Trophoblast cell (in vitro differentiated cells and primary cell): Measurements from ENCODE around the gene PLK4.
A peak's percentile ranks its signal among the peaks of the same experiment; 100 is the strongest.
"Not testable (repeated sequence)": the region's sequence is repeated elsewhere in the genome, so short reads cannot be mapped to it uniquely, and the experiment has no call there.

Source experiments
- DNase-seq, 2 donors: peaks; one replicate each; pipeline ENCODE4 v3.0.0-alpha.2; 2016
- H2AFZ ChIP-seq: 2 replicates; pipeline ENCODE4 v1.6.1; 2013; ENCODE audit warnings: low read length, moderate library complexity, mild to moderate bottlenecking; ENCODE audit not compliant: insufficient read depth, poor library complexity
- H2AK5ac ChIP-seq: 2 replicates; pipeline ENCODE4 v1.6.1; 2013; ENCODE audit warnings: mild to moderate bottlenecking, low read length
- H2BK120ac ChIP-seq: 2 replicates; pipeline ENCODE4 v1.6.1; 2013; ENCODE audit warnings: low read length, mild to moderate bottlenecking, moderate library complexity; ENCODE audit not compliant: insufficient read depth, poor library complexity
- H2BK12ac ChIP-seq: 2 replicates; pipeline ENCODE4 v1.6.1; 2013; ENCODE audit warnings: mild to moderate bottlenecking, low read length, moderate library complexity
- H2BK5ac ChIP-seq: 2 replicates; pipeline ENCODE4 v1.6.1; 2013; ENCODE audit warnings: low read length, low read depth, moderate library complexity, mild to moderate bottlenecking; ENCODE audit not compliant: poor library complexity
- H3K14ac ChIP-seq: 2 replicates; pipeline ENCODE4 v1.6.1; 2013; ENCODE audit warnings: mild to moderate bottlenecking, low read length
- H3K18ac ChIP-seq: 2 replicates; pipeline ENCODE4 v1.6.1; 2013; ENCODE audit warnings: mild to moderate bottlenecking, low read length
- H3K23ac ChIP-seq: 2 replicates; pipeline ENCODE4 v1.6.1; 2013; ENCODE audit warnings: low read length
- H3K27ac ChIP-seq: 2 replicates; pipeline ENCODE4 v1.5.1; 2013; ENCODE audit warnings: low read depth, mild to moderate bottlenecking, inconsistent platforms, low read length, moderate library complexity
- H3K27me3 ChIP-seq: 2 replicates; pipeline ENCODE4 v1.6.1; 2013; ENCODE audit warnings: inconsistent platforms, mild to moderate bottlenecking, low read length, moderate library complexity; ENCODE audit not compliant: insufficient read depth
- H3K36me3 ChIP-seq, 2 experiments: 1 replicate in 1 of 2; 2 replicates in 1 of 2; pipeline ENCODE4 v1.6.1; 2013; ENCODE audit warnings: low read length in 2 of 2, mild to moderate bottlenecking in 2 of 2, moderate library complexity in 1 of 2; ENCODE audit not compliant: insufficient read depth in 2 of 2, control insufficient read depth in 1 of 2
- H3K4ac ChIP-seq: 2 replicates; pipeline ENCODE4 v1.6.1; 2013; ENCODE audit warnings: low read depth, mild to moderate bottlenecking, low read length, moderate library complexity
- H3K4me1 ChIP-seq, 2 experiments: 1 replicate in 1 of 2; 2 replicates in 1 of 2; pipeline ENCODE4 v1.6.1; 2013; ENCODE audit warnings: low read length in 2 of 2, mild to moderate bottlenecking in 2 of 2, moderate library complexity in 1 of 2; ENCODE audit not compliant: insufficient read depth in 2 of 2, control insufficient read depth in 1 of 2
- H3K4me2 ChIP-seq: 2 replicates; pipeline ENCODE4 v1.6.1; 2013; ENCODE audit warnings: inconsistent platforms, mild to moderate bottlenecking, low read length, moderate library complexity
- H3K4me3 ChIP-seq: 2 replicates; pipeline ENCODE4 v1.5.1; 2013; ENCODE audit warnings: mild to moderate bottlenecking, low read depth, low read length, inconsistent platforms
- H3K79me1 ChIP-seq: one replicate; pipeline ENCODE4 v1.6.1; 2013; ENCODE audit warnings: low read length
- H3K79me2 ChIP-seq: 2 replicates; pipeline ENCODE4 v1.6.1; 2013; ENCODE audit warnings: low read length, mild to moderate bottlenecking; ENCODE audit not compliant: control insufficient read depth, insufficient read depth, poor library complexity
- H3K9ac ChIP-seq: 2 replicates; pipeline ENCODE4 v1.6.1; 2013; ENCODE audit warnings: mild to moderate bottlenecking, low read length
- H3K9me3 ChIP-seq: 2 replicates; pipeline ENCODE4 v1.6.1; 2013; ENCODE audit warnings: low read depth, mild to moderate bottlenecking, control low read depth, inconsistent platforms, low read length; ENCODE audit not compliant: insufficient read depth
- H4K12ac ChIP-seq: 2 replicates; pipeline ENCODE4 v1.6.1; 2013; ENCODE audit warnings: low read depth, mild to moderate bottlenecking, low read length, moderate library complexity
- H4K8ac ChIP-seq: 2 replicates; pipeline ENCODE4 v1.6.1; 2013; ENCODE audit warnings: low read depth, mild to moderate bottlenecking, low read length, moderate library complexity
- H4K91ac ChIP-seq: one replicate; pipeline ENCODE4 v1.6.1; 2013; ENCODE audit warnings: low read depth, mild to moderate bottlenecking, low read length, moderate library complexity
- WGBS: extraction: QIAGEN DNeasy Blood & Tissue Kit; methylation state at CpG from one replicate; pipeline ENCODE4 v1.1.7; 2013; ENCODE audit warnings: missing lambda C conversion rate; ENCODE audit not compliant: insufficient read length, insufficient coverage; ENCODE audit errors: extremely low coverage; 5-methylcytosine and 5-hydroxymethylcytosine counted together

The PLK4 gene

DNA sequence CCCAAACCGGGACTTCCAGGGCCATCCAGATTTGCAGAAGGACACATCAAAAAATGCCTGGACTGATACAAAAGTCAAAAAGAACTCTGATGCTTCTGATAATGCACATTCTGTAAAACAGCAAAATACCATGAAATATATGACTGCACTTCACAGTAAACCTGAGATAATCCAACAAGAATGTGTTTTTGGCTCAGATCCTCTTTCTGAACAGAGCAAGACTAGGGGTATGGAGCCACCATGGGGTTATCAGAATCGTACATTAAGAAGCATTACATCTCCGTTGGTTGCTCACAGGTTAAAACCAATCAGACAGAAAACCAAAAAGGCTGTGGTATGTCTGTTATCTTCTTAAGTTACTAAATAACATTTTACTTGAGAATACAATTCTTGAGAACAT lies 9.2 kb downstream of the PLK4 start:
- no peak overlapping the region for H3K18ac ChIP-seq
- H3K4me1 ChIP-seq, result no peaks in the 10 kb centered on the region
- no peaks in the 10 kb centered on the region for H3K27me3 ChIP-seq
- no peak overlapping the region for H3K27ac ChIP-seq
- no peak overlapping the region for H3K9ac ChIP-seq
- H2BK5ac ChIP-seq, result no peak overlapping the region
- no peak overlapping the region for H3K23ac ChIP-seq
- no peak overlapping the region for H2BK12ac ChIP-seq
- H3K79me2 ChIP-seq, result no peaks in the 10 kb centered on the region
- no peaks in the 10 kb centered on the region for H3K9me3 ChIP-seq
- no peak overlapping the region for H4K12ac ChIP-seq
- no peak overlapping the region for H3K4ac ChIP-seq
- WGBS, result no CpG with 5 or more reads among the region's 3 CpGs
- H4K91ac ChIP-seq, result no peak overlapping the region
- no peak overlapping the region for H2AK5ac ChIP-seq
- H3K4me2 ChIP-seq, result no peak overlapping the region
- H3K79me1 ChIP-seq, result no peaks in the 10 kb centered on the region
- no peak overlapping the region for H3K14ac ChIP-seq
- no peak overlapping the region for H4K8ac ChIP-seq
- H3K4me3 ChIP-seq, result no peak overlapping the region
- H3K36me3 ChIP-seq, result peaks cover 6 to 8% of the 10 kb centered on the region in 2 experiments
- peak in 1 of 2 donors; percentile 46 for DNase-seq
- no peak overlapping the region for H2BK120ac ChIP-seq
- no peak overlapping the region for H2AFZ ChIP-seq

DNA sequence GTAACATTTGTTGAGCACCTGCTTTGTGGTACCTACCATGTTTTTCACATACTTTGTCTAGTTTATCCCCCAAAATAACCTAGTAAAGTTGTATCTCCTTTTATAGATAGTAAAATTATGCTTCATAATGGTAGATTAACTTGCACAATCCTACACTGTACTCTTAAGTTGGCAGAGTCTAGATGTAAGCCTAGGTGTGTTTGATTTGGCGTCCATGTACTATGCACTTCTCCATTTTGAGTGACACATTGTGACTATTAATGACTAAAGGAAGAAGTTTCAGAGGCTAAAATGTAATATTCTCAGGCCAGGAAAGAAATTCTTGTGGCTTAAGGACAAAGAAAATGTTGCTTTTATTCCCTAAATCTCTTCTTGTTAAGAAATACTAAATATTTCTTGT lies 15.4 kb downstream of the PLK4 start:
- Histone ChIP-seq H2AK5ac (no peak overlapping the region), H3K27me3 (no peaks in the 10 kb centered on the region), H3K4me3 (no peak overlapping the region), H3K23ac (no peak overlapping the region), H3K27ac (no peak overlapping the region), H2BK5ac (no peak overlapping the region), H3K9ac (no peak overlapping the region), H2BK120ac (no peak overlapping the region), H2AFZ (no peak overlapping the region), H3K14ac (no peak overlapping the region), H3K4me1 (no peaks in the 10 kb centered on the region), H3K79me2 (no peaks in the 10 kb centered on the region), H3K18ac (no peak overlapping the region), H4K91ac (no peak overlapping the region), H3K4me2 (no peak overlapping the region), H2BK12ac (no peak overlapping the region), H4K8ac (no peak overlapping the region), H3K4ac (no peak overlapping the region), H3K9me3 (no peaks in the 10 kb centered on the region), H3K36me3 (peaks cover 4 to 5% of the 10 kb centered on the region in 2 experiments), H3K79me1 (no peaks in the 10 kb centered on the region), H4K12ac (no peak overlapping the region)
- no CpG with 5 or more reads among the region's 1 CpG for WGBS
- DNase-seq, result no peak

DNA sequence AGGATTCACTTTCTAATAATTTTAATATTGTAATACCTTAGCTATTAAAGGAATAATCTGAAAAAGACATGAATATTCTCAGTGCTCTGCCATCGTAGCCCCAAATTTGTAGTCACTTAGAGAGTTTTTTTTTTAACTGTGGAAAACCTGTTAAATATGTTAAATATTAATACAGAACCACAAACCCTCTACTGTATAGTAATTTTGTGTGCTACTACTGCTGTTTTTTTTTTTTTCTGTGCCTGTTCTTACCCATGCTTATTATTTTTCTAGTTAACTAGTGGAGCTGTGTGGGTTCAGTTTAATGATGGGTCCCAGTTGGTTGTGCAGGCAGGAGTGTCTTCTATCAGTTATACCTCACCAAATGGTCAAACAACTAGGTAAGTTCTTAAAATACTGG lies 15.8 kb downstream of the PLK4 start:
- WGBS, result no CpG with 5 or more reads among the region's 1 CpG
- no peak overlapping the region for H4K8ac ChIP-seq
- H4K91ac ChIP-seq, result no peak overlapping the region
- peaks cover 4 to 5% of the 10 kb centered on the region in 2 experiments for H3K36me3 ChIP-seq
- H2AFZ ChIP-seq, result no peak overlapping the region
- H3K23ac ChIP-seq, result no peak overlapping the region
- no peak overlapping the region for H3K14ac ChIP-seq
- H3K4me3 ChIP-seq, result no peak overlapping the region
- H2BK12ac ChIP-seq, result no peak overlapping the region
- no peak overlapping the region for H2BK5ac ChIP-seq
- no peak overlapping the region for H3K4ac ChIP-seq
- no peak overlapping the region for H4K12ac ChIP-seq
- H3K27me3 ChIP-seq, result no peaks in the 10 kb centered on the region
- no peaks in the 10 kb centered on the region for H3K4me1 ChIP-seq
- no peak overlapping the region for H2AK5ac ChIP-seq
- H2BK120ac ChIP-seq, result no peak overlapping the region
- H3K9ac ChIP-seq, result no peak overlapping the region
- H3K18ac ChIP-seq, result no peak overlapping the region
- H3K27ac ChIP-seq, result no peak overlapping the region
- H3K79me2 ChIP-seq, result no peaks in the 10 kb centered on the region
- DNase-seq, result no peak
- H3K9me3 ChIP-seq, result no peaks in the 10 kb centered on the region
- no peaks in the 10 kb centered on the region for H3K79me1 ChIP-seq
- H3K4me2 ChIP-seq, result no peak overlapping the region

DNA sequence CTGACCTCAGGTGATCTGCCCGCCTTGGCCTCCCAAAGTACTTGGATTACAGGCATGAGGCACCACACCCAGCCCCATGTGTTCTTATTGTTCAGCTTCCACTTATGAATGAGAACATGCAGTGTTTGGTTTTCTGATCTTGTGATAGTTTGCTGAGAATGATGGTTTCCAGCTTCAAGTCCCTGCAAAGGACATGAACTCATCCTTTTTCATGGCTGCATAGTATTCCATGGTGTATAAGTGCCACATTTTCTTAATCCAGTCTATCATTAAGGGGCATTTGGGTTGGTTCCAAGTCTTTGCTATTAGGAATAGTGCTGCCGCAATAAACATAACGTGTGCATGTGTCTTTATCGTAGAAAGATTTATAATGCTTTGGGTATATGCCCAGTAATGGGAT lies 19.0 kb downstream of the PLK4 start:
- H4K91ac ChIP-seq, H4K12ac ChIP-seq, H2AK5ac ChIP-seq, DNase-seq, H2BK120ac ChIP-seq, H2BK12ac ChIP-seq, H3K4me3 ChIP-seq, H3K79me2 ChIP-seq, H2BK5ac ChIP-seq, H3K27ac ChIP-seq, H3K36me3 ChIP-seq, H3K23ac ChIP-seq, H3K9me3 ChIP-seq, H3K4me2 ChIP-seq, H3K27me3 ChIP-seq, H3K14ac ChIP-seq, H3K4ac ChIP-seq, H3K4me1 ChIP-seq, H3K79me1 ChIP-seq, H2AFZ ChIP-seq, H4K8ac ChIP-seq, H3K18ac ChIP-seq, H3K9ac ChIP-seq: not testable (repeated sequence)
- no CpG with 5 or more reads among the region's 4 CpGs for WGBS
